Esophagus squamous epithelium (tissue), 4 donors: ENCODE results near the gene CDKL4.

Experiments used
- CTCF ChIP-seq, 6 experiments: fragments of 450-650 bp in 4 of 6; fragments of 200-600 bp in 2 of 6; sonication (generic) in 2 of 6; IDR thresholded peaks; one replicate each; pipeline ENCODE4 v1.5.1; 2016 to 2019; ENCODE audit warnings: antibody characterized with exemption in 6 of 6, mild to moderate bottlenecking in 4 of 6, moderate library complexity in 4 of 6
- POLR2A ChIP-seq, 4 donors: fragments of 450-650 bp; IDR thresholded peaks; one replicate each; pipeline ENCODE4 v1.6.1; 2017; ENCODE audit warnings: antibody characterized with exemption in 4 of 4, mild to moderate bottlenecking in 4 of 4, moderate library complexity in 3 of 4

- no peak for TF ChIP-seq POLR2A (IDR thresholded peaks at IDR 0.05)
- no peak for TF ChIP-seq CTCF (IDR thresholded peaks at IDR 0.05)
These were observed 91.3 kb downstream of the CDKL4 start for GRCh38 chr2:39152504-39152903.
